PC-3 (cell line): Measurements from ENCODE around the gene PSMD1. TPM values are rescaled to one million over a fixed set of nuclear protein-coding genes. Genes with fewer than 3 reads are reported as not detected.

Experiments
- ATAC-seq: fragments of 200-7000 bp; cut with Tn5 transposase; 2 replicates; pipeline ENCODE4 v1.9.1; 2020; ENCODE audit warnings: mild to moderate bottlenecking, moderate library complexity
- BruUV-seq: library from RNA; stranded (reverse); fragments of 400-500 nt; replicated peaks from 2 replicates; lab custom pipeline; 2021; lab: Mats Ljungman, UMichigan
- CTCF ChIA-PET: fragments of 300-600 bp; sonication (Branson Sonifier 250); formaldehyde crosslinking; loops from one replicate; lab custom pipeline; 2022; ENCODE audit warnings: antibody characterized with exemption; lab: Charles Lee
- POLR2A ChIA-PET: fragments of 300-600 bp; sonication (Branson Sonifier 250); formaldehyde crosslinking; loops from one replicate; lab custom pipeline; 2022; ENCODE audit warnings: antibody characterized with exemption; ENCODE audit not compliant: unreplicated experiment; lab: Charles Lee
- DNase-seq: peaks from one replicate; pipeline ENCODE4 v3.0.0-alpha.2; 2015
- H2AFZ ChIP-seq: fragments of 300-600 bp; sonication (generic); 2 replicates; pipeline ENCODE4 v1.6.0; 2016; ENCODE audit warnings: antibody characterized with exemption, low read length
- H3F3A ChIP-seq: fragments of 300-600 bp; sonication (generic); one replicate; pipeline ENCODE4 v1.6.0; 2017; ENCODE audit warnings: antibody characterized with exemption, low read length, control low read depth, mild to moderate bottlenecking; ENCODE audit not compliant: unreplicated experiment
- H3K27ac ChIP-seq: fragments of 300-600 bp; sonication (generic); 2 replicates; pipeline ENCODE4 v1.5.1; 2016; ENCODE audit warnings: mild to moderate bottlenecking, low read length
- H3K27me3 ChIP-seq: fragments of 300-600 bp; sonication (generic); 2 replicates; pipeline ENCODE4 v1.6.1; 2016; ENCODE audit warnings: low read length, mixed read lengths
- H3K36me3 ChIP-seq: fragments of 300-600 bp; sonication (generic); 2 replicates; pipeline ENCODE4 v1.6.1; 2016; ENCODE audit warnings: low read depth, mixed run types, low read length, mixed read lengths
- H3K4me1 ChIP-seq: fragments of 300-600 bp; sonication (generic); 2 replicates; pipeline ENCODE4 v1.5.1; 2016; ENCODE audit warnings: low read length; ENCODE audit not compliant: insufficient read depth
- H3K4me2 ChIP-seq: fragments of 300-600 bp; sonication (generic); 2 replicates; pipeline ENCODE4 v1.6.0; 2016; ENCODE audit warnings: low read length
- H3K4me3 ChIP-seq: fragments of 300-600 bp; sonication (generic); 2 replicates; pipeline ENCODE4 v1.5.1; 2016; ENCODE audit warnings: mild to moderate bottlenecking, low read length, mixed read lengths
- H3K79me2 ChIP-seq: fragments of 300-600 bp; sonication (generic); 2 replicates; pipeline ENCODE4 v1.6.1; 2017; ENCODE audit warnings: low read length, mixed read lengths
- H3K9ac ChIP-seq: fragments of 300-600 bp; sonication (generic); 2 replicates; pipeline ENCODE4 v1.6.0; 2016; ENCODE audit warnings: mild to moderate bottlenecking, low read length
- H3K9me2 ChIP-seq: fragments of 300-600 bp; sonication (generic); replicated peaks from 2 replicates; pipeline ENCODE4 v1.6.1; 2016; ENCODE audit warnings: mixed run types, low read length, mixed read lengths
- H3K9me3 ChIP-seq: fragments of 300-600 bp; sonication (generic); 2 replicates; pipeline ENCODE4 v1.6.1; 2016; ENCODE audit warnings: low read length, mixed read lengths
- H4K20me1 ChIP-seq: fragments of 300-600 bp; sonication (generic); 2 replicates; pipeline ENCODE4 v1.6.1; 2016; ENCODE audit warnings: low read length, mixed read lengths
- CTCF ChIP-seq: fragments of 300-600 bp; sonication (generic); conservative IDR thresholded peaks from 2 replicates; pipeline ENCODE4 v1.5.1; 2017; ENCODE audit warnings: antibody characterized with exemption, low read depth, mild to moderate bottlenecking, low read length
- EZH2 ChIP-seq: fragments of 300-600 bp; sonication (generic); IDR thresholded peaks from one replicate; pipeline ENCODE4 v1.6.1; 2017; ENCODE audit warnings: antibody characterized with exemption, mild to moderate bottlenecking, low read length; ENCODE audit not compliant: unreplicated experiment
- EZH2phosphoT487 ChIP-seq: fragments of 300-600 bp; sonication (generic); IDR thresholded peaks from 2 replicates; pipeline ENCODE4 v1.6.1; 2018; ENCODE audit warnings: mild to moderate bottlenecking, antibody characterized with exemption, low read length, borderline replicate concordance
- intact Hi-C: fragments of 100-400 bp; cut with micrococcal nuclease; formaldehyde crosslinking; loops from 2 replicates; pipeline ENCODE4 v1.9.0; 2023
- total RNA-seq: library from RNA; depleted of rRNA; stranded (reverse); fragments of >200 nt; gene quantifications from 2 replicates; pipeline ENCODE4 v1.2.3, GENCODE V29; 2014

Gene PSMD1
- total RNA-seq, 1 experiment from 2014 or later = 154 TPM

- intact Hi-C loops = no loop called here
- TF ChIP-seq EZH2 (no peak), EZH2phosphoT487 (no peak), CTCF (no peak)
- Histone ChIP-seq H3K36me3 (no peaks in the 10 kb centered on the region), H3K27me3 (peaks cover 12% of the 10 kb centered on the region), H3K4me3 (no peak overlapping the region), H3F3A (no peaks in the 10 kb centered on the region), H3K4me1 (no peaks in the 10 kb centered on the region), H2AFZ (no peak overlapping the region), H4K20me1 (no peaks in the 10 kb centered on the region), H3K9ac (no peak overlapping the region), H3K4me2 (no peak overlapping the region), H3K27ac (no peak overlapping the region), H3K9me3 (no peaks in the 10 kb centered on the region), H3K79me2 (no peaks in the 10 kb centered on the region), H3K9me2 (no peaks in the 10 kb centered on the region)
- no peak for ATAC-seq
- no TSS peak for BruUV-seq
- CTCF ChIA-PET = no interaction called here
- POLR2A ChIA-PET = no interaction called here
- peak; percentile 23 for DNase-seq
Observed at GRCh38 chr2:231013820-231014219, 42.8 kb upstream of the PSMD1 start.

- Histone ChIP-seq H3K4me3 (no peak overlapping the region), H3K4me2 (no peak overlapping the region), H3K27me3 (peaks cover 12% of the 10 kb centered on the region), H3K79me2 (no peaks in the 10 kb centered on the region), H3K4me1 (no peaks in the 10 kb centered on the region), H2AFZ (no peak overlapping the region), H3K9ac (no peak overlapping the region), H3F3A (no peaks in the 10 kb centered on the region), H3K36me3 (no peaks in the 10 kb centered on the region), H3K9me3 (no peaks in the 10 kb centered on the region), H3K27ac (no peak overlapping the region), H3K9me2 (no peaks in the 10 kb centered on the region), H4K20me1 (no peaks in the 10 kb centered on the region)
- intact Hi-C loops = no loop called here
- no peak for DNase-seq
- no TSS peak for BruUV-seq
- ChIA-PET CTCF (no interaction called here), POLR2A (no interaction called here)
- no peak for ATAC-seq
- TF ChIP-seq CTCF = no peak
Observed at GRCh38 chr2:231015478-231015877, 41.2 kb upstream of the PSMD1 start.

- Histone ChIP-seq H3K4me2 (no peak overlapping the region), H3K4me1 (no peaks in the 10 kb centered on the region), H3K27ac (no peak overlapping the region), H3F3A (no peaks in the 10 kb centered on the region), H2AFZ (no peak overlapping the region), H3K36me3 (no peaks in the 10 kb centered on the region), H4K20me1 (no peaks in the 10 kb centered on the region), H3K9me3 (no peaks in the 10 kb centered on the region), H3K79me2 (no peaks in the 10 kb centered on the region), H3K27me3 (peaks cover 12% of the 10 kb centered on the region), H3K9ac (no peak overlapping the region), H3K9me2 (no peaks in the 10 kb centered on the region), H3K4me3 (no peak overlapping the region)
- no TSS peak for BruUV-seq
- CTCF ChIA-PET = no interaction called here
- TF ChIP-seq EZH2phosphoT487 (no peak), CTCF (no peak), EZH2 (no peak)
- POLR2A ChIA-PET = no interaction called here
- ATAC-seq = no peak
- intact Hi-C loops = no loop called here
- no peak for DNase-seq
Observed at GRCh38 chr2:231015926-231016325, 40.7 kb upstream of the PSMD1 start.
